GM23248 (cell line): ENCODE results near the gene SF3B2.

Experiments
- EZH2 ChIP-seq: fragments of 200-600 bp; sonication (generic); IDR thresholded peaks from 2 replicates; pipeline ENCODE4 v1.6.1; 2018; ENCODE audit warnings: antibody characterized with exemption, mild to moderate bottlenecking; ENCODE audit not compliant: insufficient read depth, poor library complexity, severe bottlenecking
- EZH2phosphoT487 ChIP-seq: fragments of 200-600 bp; sonication (generic); IDR thresholded peaks from 2 replicates; pipeline ENCODE4 v1.6.1; 2018; ENCODE audit warnings: antibody characterized with exemption, moderate library complexity, mild to moderate bottlenecking, low read depth; ENCODE audit not compliant: insufficient read depth

DNA sequence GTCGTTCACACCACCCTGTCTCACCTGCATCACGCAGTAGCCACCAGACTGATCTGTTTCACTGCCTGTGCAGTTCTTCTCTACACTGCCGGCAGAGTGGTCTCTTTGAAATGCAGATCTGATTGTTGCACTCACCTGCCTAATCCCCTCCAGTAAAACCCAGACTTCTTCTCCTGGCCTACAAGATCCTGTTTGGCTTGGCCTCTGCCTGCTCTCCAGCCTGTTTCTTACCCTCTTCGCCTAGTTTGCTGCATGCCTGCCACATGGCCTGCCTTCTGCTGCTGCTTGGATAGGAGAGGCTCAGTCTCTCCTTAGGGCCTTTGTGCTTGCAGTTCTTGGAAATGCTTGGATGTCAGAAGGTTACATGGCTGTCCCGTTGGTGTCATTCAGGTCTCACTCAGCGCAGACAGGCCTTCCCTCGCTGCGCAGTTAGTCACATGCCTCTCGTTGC, 59.9 kb downstream of the SF3B2 start:
- TF ChIP-seq EZH2phosphoT487: no peak
- no peak for TF ChIP-seq EZH2
